Panc1 (cell line): ENCODE data around the gene CLDN11. TPM values are rescaled to one million over a fixed set of nuclear protein-coding genes. Genes with fewer than 3 reads are reported as not detected.

ENCODE experiments used
- ATAC-seq: fragments of 200-7000 bp; cut with Tn5 transposase; 2 replicates; pipeline ENCODE4 v1.9.1; 2020; ENCODE audit warnings: mild to moderate bottlenecking, moderate library complexity
- BruUV-seq: library from RNA; stranded (reverse); fragments of 400-500 nt; replicated peaks from 2 replicates; lab custom pipeline; 2021; lab: Mats Ljungman, UMichigan
- CTCF ChIA-PET: fragments of 300-600 bp; sonication (Branson Sonifier 250); formaldehyde crosslinking; loops from one replicate; lab custom pipeline; 2022; ENCODE audit warnings: antibody characterized with exemption; lab: Charles Lee
- POLR2A ChIA-PET: fragments of 300-600 bp; sonication (Branson Sonifier 250); formaldehyde crosslinking; loops from one replicate; lab custom pipeline; 2022; ENCODE audit warnings: antibody characterized with exemption; lab: Charles Lee
- DNase-seq: peaks from one replicate; pipeline ENCODE4 v3.0.0-alpha.2; 2010; ENCODE audit warnings: low read depth, low spot score
- H3K27ac ChIP-seq: 2 replicates; pipeline ENCODE4 v1.5.1; 2011; ENCODE audit warnings: mild to moderate bottlenecking, low read length, inconsistent platforms
- H3K27me3 ChIP-seq: fragments of 200-500 bp; sonication (Bioruptor generic); 2 replicates; pipeline ENCODE4 v1.6.0; 2014; ENCODE audit warnings: low read length, inconsistent platforms; ENCODE audit not compliant: control insufficient read depth, insufficient read depth
- H3K36me3 ChIP-seq: fragments of 200-500 bp; sonication (Bioruptor generic); 2 replicates; pipeline ENCODE4 v1.5.1; 2014; ENCODE audit warnings: inconsistent platforms, mild to moderate bottlenecking, low read length, moderate library complexity; ENCODE audit not compliant: control insufficient read depth, insufficient read depth
- H3K4me1 ChIP-seq: 2 replicates; pipeline ENCODE4 v1.5.1; 2011; ENCODE audit warnings: inconsistent platforms, mild to moderate bottlenecking, low read length, moderate library complexity; ENCODE audit not compliant: control insufficient read depth, insufficient read depth
- H3K4me3 ChIP-seq, 2 experiments: 2 replicates each; pipeline ENCODE4 v1.5.1; 2011 to 2012; ENCODE audit warnings: low read depth in 2 of 2, low read length in 2 of 2, mild to moderate bottlenecking in 2 of 2, inconsistent platforms in 1 of 2, moderate library complexity in 1 of 2
- H3K9me3 ChIP-seq: fragments of 200-500 bp; sonication (Bioruptor generic); 2 replicates; pipeline ENCODE4 v1.5.1; 2014; ENCODE audit warnings: low read depth, mild to moderate bottlenecking, inconsistent platforms, low read length, moderate library complexity; ENCODE audit not compliant: control insufficient read depth, insufficient read depth
- CTCF ChIP-seq: fragments of 450-650 bp; IDR thresholded peaks from 2 replicates; pipeline ENCODE4 v1.5.1; 2017; ENCODE audit warnings: mild to moderate bottlenecking
- POLR2AphosphoS5 ChIP-seq: IDR thresholded peaks from 2 replicates; pipeline ENCODE4 v1.6.1; 2012; ENCODE audit warnings: mild to moderate bottlenecking, low read depth, low read length, moderate library complexity
- SIN3A ChIP-seq: IDR thresholded peaks from 2 replicates; pipeline ENCODE4 v1.6.1; 2012; ENCODE audit warnings: low read depth, mild to moderate bottlenecking, low read length, moderate library complexity, borderline replicate concordance; ENCODE audit not compliant: insufficient read depth
- TCF7L2 ChIP-seq: IDR thresholded peaks from 2 replicates; pipeline ENCODE4 v1.6.1; 2011; ENCODE audit warnings: mild to moderate bottlenecking, low read depth, low read length, inconsistent platforms
- in situ Hi-C: cut with HindIII; loops from 2 replicates; pipeline ENCODE4 v1.10.0; 2016; ENCODE audit warnings: low sequenced_read_pairs, low pct_unique_long_range_greater_than_20kb
- intact Hi-C: fragments of 100-400 bp; cut with micrococcal nuclease; formaldehyde crosslinking; loops from one replicate; pipeline ENCODE4 v1.10.0; 2022; ENCODE audit not compliant: unreplicated experiment
- total RNA-seq: library from RNA; stranded (reverse); gene quantifications from one replicate; pipeline ENCODE4 v1.2.1, GENCODE V29; 2021; ENCODE audit not compliant: unreplicated experiment
- TF ChIP-seq, protein P1 (sequence below), 2 experiments: IDR thresholded peaks; 2 replicates each; pipeline ENCODE4 v1.6.1; 2011 to 2012; ENCODE audit warnings: low read depth in 2 of 2, control low read depth in 1 of 2, low read length in 1 of 2, mild to moderate bottlenecking in 1 of 2, moderate library complexity in 1 of 2; ENCODE audit not compliant: insufficient read depth in 1 of 2

CLDN11 gene
- total RNA-seq, 1 experiment from 2014 or later: 1.9 TPM

GRCh38 chr3:170448584-170448983 is 29.9 kb downstream of the CLDN11 start:
- Histone ChIP-seq H3K4me1 (no peaks in the 10 kb centered on the region; the same call in 1 of the 2 replicates), H3K36me3 (no peaks in the 10 kb centered on the region), H3K27me3 (no peaks in the 10 kb centered on the region), H3K27ac (no peak overlapping the region), H3K4me3 (no peak overlapping the region), H3K9me3 (no peaks in the 10 kb centered on the region)
- BruUV-seq: no TSS peak
- in situ Hi-C loops: no loop called here
- intact Hi-C loops: no loop called here
- ChIA-PET POLR2A (no interaction called here), CTCF (no interaction called here)
- ATAC-seq: no peak
- DNase-seq: no peak
- TF ChIP-seq CTCF: no peak
- TF ChIP-seq, protein P1, sequence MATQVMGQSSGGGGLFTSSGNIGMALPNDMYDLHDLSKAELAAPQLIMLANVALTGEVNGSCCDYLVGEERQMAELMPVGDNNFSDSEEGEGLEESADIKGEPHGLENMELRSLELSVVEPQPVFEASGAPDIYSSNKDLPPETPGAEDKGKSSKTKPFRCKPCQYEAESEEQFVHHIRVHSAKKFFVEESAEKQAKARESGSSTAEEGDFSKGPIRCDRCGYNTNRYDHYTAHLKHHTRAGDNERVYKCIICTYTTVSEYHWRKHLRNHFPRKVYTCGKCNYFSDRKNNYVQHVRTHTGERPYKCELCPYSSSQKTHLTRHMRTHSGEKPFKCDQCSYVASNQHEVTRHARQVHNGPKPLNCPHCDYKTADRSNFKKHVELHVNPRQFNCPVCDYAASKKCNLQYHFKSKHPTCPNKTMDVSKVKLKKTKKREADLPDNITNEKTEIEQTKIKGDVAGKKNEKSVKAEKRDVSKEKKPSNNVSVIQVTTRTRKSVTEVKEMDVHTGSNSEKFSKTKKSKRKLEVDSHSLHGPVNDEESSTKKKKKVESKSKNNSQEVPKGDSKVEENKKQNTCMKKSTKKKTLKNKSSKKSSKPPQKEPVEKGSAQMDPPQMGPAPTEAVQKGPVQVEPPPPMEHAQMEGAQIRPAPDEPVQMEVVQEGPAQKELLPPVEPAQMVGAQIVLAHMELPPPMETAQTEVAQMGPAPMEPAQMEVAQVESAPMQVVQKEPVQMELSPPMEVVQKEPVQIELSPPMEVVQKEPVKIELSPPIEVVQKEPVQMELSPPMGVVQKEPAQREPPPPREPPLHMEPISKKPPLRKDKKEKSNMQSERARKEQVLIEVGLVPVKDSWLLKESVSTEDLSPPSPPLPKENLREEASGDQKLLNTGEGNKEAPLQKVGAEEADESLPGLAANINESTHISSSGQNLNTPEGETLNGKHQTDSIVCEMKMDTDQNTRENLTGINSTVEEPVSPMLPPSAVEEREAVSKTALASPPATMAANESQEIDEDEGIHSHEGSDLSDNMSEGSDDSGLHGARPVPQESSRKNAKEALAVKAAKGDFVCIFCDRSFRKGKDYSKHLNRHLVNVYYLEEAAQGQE (IDR thresholded peaks at IDR 0.05; ENCODE audit: insufficient read depth in 1 of 2, low read depth in 2 of 2, low read length in 1 of 2): no peak
- no peak for TF ChIP-seq POLR2AphosphoS5
- TF ChIP-seq TCF7L2: no peak
- TF ChIP-seq SIN3A: no peak

DNA sequence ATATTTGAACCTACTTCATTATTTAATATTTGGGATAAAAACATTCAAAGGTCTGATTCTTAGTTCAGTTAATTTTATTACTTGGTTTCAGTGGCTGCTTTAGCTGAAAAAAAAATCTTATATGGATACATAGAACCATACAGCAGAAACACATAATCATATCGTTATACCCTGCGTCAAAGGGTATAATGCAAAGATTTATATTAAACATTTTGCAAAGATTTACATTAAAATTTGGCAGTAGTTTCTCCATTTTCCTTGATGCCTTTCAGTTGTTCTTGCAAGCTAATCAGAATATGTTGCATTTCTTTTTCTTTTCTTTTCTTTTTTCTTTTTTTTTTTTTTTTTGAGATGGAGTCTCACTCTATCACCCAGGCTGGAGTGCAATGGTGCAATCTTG is 31.4 kb downstream of the CLDN11 start:
- CTCF ChIA-PET: interaction anchor here (0.6 kb wide), 1 partner anchor 125 kb away, joined by 3 read pairs; no protein-coding TSS in a partner anchor
- intact Hi-C loops: no loop called here
- no TSS peak for BruUV-seq

More for the DNA sequence above, 31.4 kb downstream of the CLDN11 start:
- POLR2A ChIA-PET: interaction anchor here (0.6 kb wide), 1 partner anchor 203 kb away, joined by 7 read pairs; no protein-coding TSS in a partner anchor
- Histone ChIP-seq H3K9me3 (no peaks in the 10 kb centered on the region), H3K4me3 (no peak overlapping the region), H3K27ac (no peak overlapping the region), H3K4me1 (no peaks in the 10 kb centered on the region; the same call in 1 of the 2 replicates), H3K36me3 (no peaks in the 10 kb centered on the region), H3K27me3 (no peaks in the 10 kb centered on the region)
- no peak for TF ChIP-seq SIN3A
- TF ChIP-seq, protein P1 (IDR thresholded peaks at IDR 0.05; ENCODE audit: insufficient read depth in 1 of 2, low read depth in 2 of 2, low read length in 1 of 2): no peak
- TF ChIP-seq TCF7L2: no peak
- TF ChIP-seq POLR2AphosphoS5: no peak
- no peak for TF ChIP-seq CTCF
- in situ Hi-C loops: no loop called here
- DNase-seq (no peak), ATAC-seq (no peak)
